HepG2 (cell line): ENCODE measurements around the gene AAMP. TPM values are rescaled to one million over a fixed set of nuclear protein-coding genes. Genes with fewer than 3 reads are reported as not detected.

ENCODE experiments used
- CSRNP2 ChIP-seq: sonication (generic); formaldehyde crosslinking; conservative IDR thresholded peaks from 2 replicates; pipeline ENCODE4 v1.8.0; 2022; ENCODE audit warnings: low read depth, missing genetic modification reagents
- NR2F1 ChIP-seq, 2 experiments: fragments of 450-650 bp in 1 of 2; formaldehyde crosslinking in 1 of 2; IDR thresholded peaks; 2 replicates each; pipeline versions ENCODE4 v1.5.0 to v1.6.1; 2016 to 2020; ENCODE audit warnings: mild to moderate bottlenecking in 1 of 2, missing compliant biosample characterization in 1 of 2, missing genetic modification reagents in 1 of 2, moderate library complexity in 1 of 2
- PRDM15 ChIP-seq: sonication (generic); formaldehyde crosslinking; IDR thresholded peaks from 2 replicates; pipeline ENCODE4 v1.4.0; 2020; ENCODE audit warnings: missing genetic modification reagents
- RFXANK ChIP-seq: IDR thresholded peaks from 2 replicates; pipeline ENCODE4 v1.6.1; 2016
- SOX6 ChIP-seq, 2 experiments: fragments of 450-650 bp in 1 of 2; sonication (generic) in 1 of 2; formaldehyde crosslinking in 1 of 2; IDR thresholded peaks; 2 replicates each; pipeline versions ENCODE4 v1.4.0 to v1.6.1; 2017 to 2020; ENCODE audit warnings: antibody characterized with exemption in 1 of 2, mild to moderate bottlenecking in 1 of 2, missing genetic modification reagents in 1 of 2
- SP4 ChIP-seq: sonication (generic); formaldehyde crosslinking; IDR thresholded peaks from 2 replicates; pipeline ENCODE4 v1.8.1; 2023; ENCODE audit warnings: mild to moderate bottlenecking, missing genetic modification reagents
- ZBTB21 ChIP-seq: sonication (generic); formaldehyde crosslinking; IDR thresholded peaks from 2 replicates; pipeline ENCODE4 v1.4.0; 2020; ENCODE audit warnings: missing genetic modification reagents
- ZBTB46 ChIP-seq: sonication (generic); formaldehyde crosslinking; IDR thresholded peaks from 2 replicates; pipeline ENCODE4 v1.4.0; 2020; ENCODE audit warnings: mild to moderate bottlenecking, missing genetic modification reagents, borderline replicate concordance
- ZFP36 ChIP-seq: fragments of 150-350 bp; IDR thresholded peaks from 2 replicates; pipeline ENCODE4 v1.6.1; 2018; ENCODE audit warnings: borderline replicate concordance, low read length, low read depth; ENCODE audit not compliant: partially characterized antibody
- ZHX2 ChIP-seq, 2 experiments: sonication (generic) in 1 of 2; formaldehyde crosslinking in 1 of 2; IDR thresholded peaks; 2 replicates each; pipeline versions ENCODE4 v1.6.1 to v1.9.0; 2014 to 2022; ENCODE audit warnings: antibody characterized with exemption in 1 of 2, borderline replicate concordance in 1 of 2, inconsistent platforms in 1 of 2, low read depth in 1 of 2, missing genetic modification reagents in 1 of 2
- ZNF30 ChIP-seq: sonication (generic); formaldehyde crosslinking; IDR thresholded peaks from 2 replicates; pipeline ENCODE4 v1.5.0; 2020; ENCODE audit warnings: mild to moderate bottlenecking, missing genetic modification reagents
- ZNF335 ChIP-seq: sonication (generic); formaldehyde crosslinking; IDR thresholded peaks from 2 replicates; pipeline ENCODE4 v1.4.0; 2020; ENCODE audit warnings: missing genetic modification reagents
- ZNF619 ChIP-seq: sonication (generic); formaldehyde crosslinking; IDR thresholded peaks from 2 replicates; pipeline ENCODE4 v1.4.0; 2020; ENCODE audit warnings: mild to moderate bottlenecking, missing genetic modification reagents
- ZNF737 ChIP-seq: sonication (generic); formaldehyde crosslinking; IDR thresholded peaks from 2 replicates; pipeline ENCODE4 v1.5.0; 2020; ENCODE audit warnings: missing genetic modification reagents, mild to moderate bottlenecking, borderline replicate concordance
- polyA plus RNA-seq, 8 experiments: library from polyadenylated mRNA; depleted of rRNA in 3 of 8; stranded (reverse) in 7 of 8; unstranded in 1 of 8; fragments of >200 nt; fragmentation: Illumina TruSeq in 4 of 8; extraction: Trizol in 4 of 8; gene quantifications; 2 replicates each; pipeline versions ENCODE4 v1.2.1 to v1.2.3, GENCODE V29; 2011 to 2016; ENCODE audit warnings: low read depth in 4 of 8, missing spikeins in 1 of 8, mixed read lengths in 1 of 8; ENCODE audit not compliant: insufficient read depth in 1 of 8
- total RNA-seq, 5 experiments: library from RNA; depleted of rRNA; stranded (reverse); fragments of >200 nt; fragmentation: Illumina TruSeq; extraction: Trizol; gene quantifications; 2 replicates each; pipeline ENCODE4 v1.2.3, GENCODE V29; 2016; ENCODE audit warnings: low read depth in 1 of 5

The AAMP gene
- total and polyA plus RNA-seq, 2 of the 13 experiments (the other 11 are each of a cell fraction or from before 2014, with no cell fraction given) = 110 to 186 TPM

GRCh38 chr2:218216674-218217359 lies 53.1 kb downstream of the AAMP start, which contains the start of gene ARPC2 (continued):
- TF ChIP-seq ZFP36 = no peak
- peak; percentile 51; the same call in 1 of the 2 replicates for TF ChIP-seq SP4 (CRISPR knock-in tag)
- TF ChIP-seq ZBTB46 = no peak
- TF ChIP-seq ZNF335 (CRISPR knock-in tag) = peak; percentile 74; the same call in 1 of the 2 replicates
- TF ChIP-seq NR2F1 (CRISPR knock-in tag; IDR thresholded peaks at IDR 0.05) = no peak
- peak; percentile 48; the same call in 1 of the 2 replicates for TF ChIP-seq ZBTB21
- no peak for TF ChIP-seq RFXANK (CRISPR knock-in tag)
- no peak for TF ChIP-seq ZNF30 (CRISPR knock-in tag)
- no peak for TF ChIP-seq CSRNP2
- peak; percentile 55; the same call in 1 of the 2 replicates for TF ChIP-seq PRDM15 (CRISPR knock-in tag)
- TF ChIP-seq ZHX2 (IDR thresholded peaks at IDR 0.05; ENCODE audit: low read depth) = peak; percentile 70
- TF ChIP-seq ZHX2 (CRISPR knock-in tag; IDR thresholded peaks at IDR 0.05; ENCODE audit: borderline replicate concordance) = no peak
- no peak for TF ChIP-seq SOX6 (IDR thresholded peaks at IDR 0.05)
- TF ChIP-seq SOX6 (CRISPR knock-in tag; IDR thresholded peaks at IDR 0.05) = peak; percentile 46; the same call in 1 of the 2 replicates
- no peak for TF ChIP-seq ZNF737
- TF ChIP-seq ZNF619 (CRISPR knock-in tag) = peak; percentile 47; the same call in 1 of the 2 replicates
